CD4-positive, CD25-positive, alpha-beta regulatory T cell (primary cell): ENCODE results near the gene SLCO4C1. TPM values are rescaled to one million over a fixed set of nuclear protein-coding genes. Genes with fewer than 3 reads are reported as not detected.

Source experiments
- polyA plus RNA-seq, 4 donors: library from polyadenylated mRNA; unstranded; fragments of 300-500 nt; fragmentation: Illumina TruSeq; gene quantifications; one replicate each; pipeline ENCODE4 v1.2.3, GENCODE V29; 2021
- total RNA-seq: library from RNA; stranded (reverse); gene quantifications from one replicate; pipeline ENCODE4 v1.2.3, GENCODE V29; 2022

The SLCO4C1 gene
- total and polyA plus RNA-seq, 5 donors from 2014 or later: not detected

Other genes starting within 250 kb of the SLCO4C1 start
- gene SLCO6A1, start 202.7 kb upstream of the SLCO4C1 start, total RNA-seq: not detected
- not detected for gene SLCO6A1, start 202.7 kb upstream of the SLCO4C1 start, polyA plus RNA-seq